ENCODE data around the gene SUPT3H. TPM values are rescaled to one million over a fixed set of nuclear protein-coding genes. Genes with fewer than 3 reads are reported as not detected.

Gene SUPT3H
- total RNA-seq, 1 donor: 4.7 TPM

DNA sequence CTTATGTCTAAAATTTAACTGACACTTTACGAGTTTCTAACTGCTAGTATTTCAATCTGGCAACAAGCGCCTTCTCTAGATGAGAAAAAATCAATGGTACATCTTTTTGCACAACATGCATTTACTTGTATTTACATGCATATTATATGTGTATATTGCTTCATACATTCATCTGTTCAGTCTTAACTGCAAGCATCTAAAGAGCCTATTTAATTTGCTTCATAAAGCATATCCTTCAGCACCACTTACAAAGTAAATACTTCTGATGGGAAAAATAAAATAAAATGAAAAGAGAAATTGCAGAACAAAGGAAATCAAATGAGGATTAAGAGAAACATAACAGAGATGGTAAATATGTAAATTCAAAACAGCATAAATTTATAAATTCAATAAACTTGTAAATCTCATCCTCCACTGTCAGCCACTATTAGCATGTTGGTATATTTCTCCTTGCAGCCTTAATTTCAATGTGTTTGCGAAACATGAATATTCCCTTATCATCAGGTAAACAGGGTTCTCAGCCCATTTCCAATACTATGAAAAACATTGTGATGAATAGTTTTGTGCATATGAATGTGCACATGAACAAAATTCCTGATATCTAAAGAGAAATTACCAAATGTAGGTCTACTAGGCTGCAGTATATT is 382.1 kb downstream of the SUPT3H start:
- no peak overlapping the region for H3K4me2 ChIP-seq (ENCODE audit: insufficient read depth, low read length)
- no peaks in the 10 kb centered on the region for H3K79me2 ChIP-seq (ENCODE audit: insufficient read depth, low read length)
- TF ChIP-seq, protein P1, sequence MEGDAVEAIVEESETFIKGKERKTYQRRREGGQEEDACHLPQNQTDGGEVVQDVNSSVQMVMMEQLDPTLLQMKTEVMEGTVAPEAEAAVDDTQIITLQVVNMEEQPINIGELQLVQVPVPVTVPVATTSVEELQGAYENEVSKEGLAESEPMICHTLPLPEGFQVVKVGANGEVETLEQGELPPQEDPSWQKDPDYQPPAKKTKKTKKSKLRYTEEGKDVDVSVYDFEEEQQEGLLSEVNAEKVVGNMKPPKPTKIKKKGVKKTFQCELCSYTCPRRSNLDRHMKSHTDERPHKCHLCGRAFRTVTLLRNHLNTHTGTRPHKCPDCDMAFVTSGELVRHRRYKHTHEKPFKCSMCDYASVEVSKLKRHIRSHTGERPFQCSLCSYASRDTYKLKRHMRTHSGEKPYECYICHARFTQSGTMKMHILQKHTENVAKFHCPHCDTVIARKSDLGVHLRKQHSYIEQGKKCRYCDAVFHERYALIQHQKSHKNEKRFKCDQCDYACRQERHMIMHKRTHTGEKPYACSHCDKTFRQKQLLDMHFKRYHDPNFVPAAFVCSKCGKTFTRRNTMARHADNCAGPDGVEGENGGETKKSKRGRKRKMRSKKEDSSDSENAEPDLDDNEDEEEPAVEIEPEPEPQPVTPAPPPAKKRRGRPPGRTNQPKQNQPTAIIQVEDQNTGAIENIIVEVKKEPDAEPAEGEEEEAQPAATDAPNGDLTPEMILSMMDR (IDR thresholded peaks at IDR 0.05; ENCODE audit: extremely low read depth, low read depth, low read length): no peak
- no peaks in the 10 kb centered on the region for H3K4me1 ChIP-seq (ENCODE audit: insufficient read depth, low read length)
- no peak overlapping the region for H3K27ac ChIP-seq (ENCODE audit: low read depth, low read length)
- DNase-seq (ENCODE audit: insufficient read length, low spot score, missing footprints): no peak
- H4K20me1 ChIP-seq (ENCODE audit: insufficient read depth, low read length): no peaks in the 10 kb centered on the region
- H3K27me3 ChIP-seq (ENCODE audit: insufficient read depth, low read length): no peaks in the 10 kb centered on the region
- no peak overlapping the region for H3K4me3 ChIP-seq (ENCODE audit: insufficient read depth, low read length)
- no peaks in the 10 kb centered on the region for H3K36me3 ChIP-seq (ENCODE audit: insufficient read depth, low read length)
- no peak overlapping the region for H2AFZ ChIP-seq (ENCODE audit: low read length)
- H3K9me3 ChIP-seq (ENCODE audit: low read depth, low read length): no peaks in the 10 kb centered on the region

DNA sequence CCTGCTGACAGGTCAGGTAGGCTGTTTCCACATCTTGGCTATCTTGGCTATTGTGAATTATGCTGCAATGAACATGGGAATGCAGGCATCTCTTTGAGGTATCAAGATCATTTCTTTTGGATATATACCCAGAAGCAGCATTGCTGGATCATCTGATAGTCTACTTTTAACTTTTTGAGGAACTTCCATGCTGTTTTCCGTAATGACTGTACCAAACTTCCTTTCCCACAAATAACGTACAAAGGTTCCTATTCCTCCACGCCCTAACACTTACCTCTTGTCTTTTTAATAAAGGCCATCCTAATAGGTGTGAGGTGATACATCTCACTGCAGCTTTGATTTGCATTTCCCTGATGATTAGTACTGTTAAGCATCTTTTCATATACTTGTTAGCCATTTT is 388.3 kb downstream of the SUPT3H start:
- TF ChIP-seq, protein P1 (IDR thresholded peaks at IDR 0.05; ENCODE audit: extremely low read depth, low read depth, low read length): no peak
- DNase-seq (ENCODE audit: insufficient read length, low spot score, missing footprints): no peak

DNA sequence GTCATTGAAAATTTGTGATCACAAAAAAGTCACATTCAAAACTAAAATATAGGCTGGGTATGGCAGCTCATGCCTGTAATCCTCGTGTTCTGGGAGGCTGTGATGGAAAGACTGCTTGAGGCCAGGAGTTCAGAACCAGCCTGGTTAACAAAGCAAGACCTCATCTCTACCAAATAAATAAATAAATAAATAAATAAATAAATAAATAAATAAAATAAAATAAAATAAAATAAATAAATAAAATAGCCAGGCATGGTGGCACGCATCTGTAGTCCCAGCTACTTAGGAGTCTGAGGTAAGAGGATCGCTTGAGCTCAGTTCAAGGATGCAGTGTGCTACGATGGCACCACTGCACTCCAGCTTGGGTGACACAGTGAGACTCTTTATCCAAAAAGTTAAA is 392.7 kb downstream of the SUPT3H start:
- TF ChIP-seq, protein P1 (IDR thresholded peaks at IDR 0.05; ENCODE audit: extremely low read depth, low read depth, low read length): no peak
- Histone ChIP-seq H3K4me2 (ENCODE audit: insufficient read depth, low read length) (no peak overlapping the region), H3K27me3 (ENCODE audit: insufficient read depth, low read length) (no peaks in the 10 kb centered on the region), H3K27ac (ENCODE audit: low read depth, low read length) (no peak overlapping the region), H3K4me3 (ENCODE audit: insufficient read depth, low read length) (no peak overlapping the region), H3K9me3 (ENCODE audit: low read depth, low read length) (no peaks in the 10 kb centered on the region), H2AFZ (ENCODE audit: low read length) (no peak overlapping the region), H3K4me1 (ENCODE audit: insufficient read depth, low read length) (no peaks in the 10 kb centered on the region), H4K20me1 (ENCODE audit: insufficient read depth, low read length) (no peaks in the 10 kb centered on the region), H3K36me3 (ENCODE audit: insufficient read depth, low read length) (no peaks in the 10 kb centered on the region), H3K79me2 (ENCODE audit: insufficient read depth, low read length) (no peaks in the 10 kb centered on the region)
- DNase-seq (ENCODE audit: insufficient read length, low spot score, missing footprints): no peak

More for the DNA sequence above, 388.3 kb downstream of the SUPT3H start:
- no peaks in the 10 kb centered on the region for H3K79me2 ChIP-seq (ENCODE audit: insufficient read depth, low read length)
- no peaks in the 10 kb centered on the region for H3K4me1 ChIP-seq (ENCODE audit: insufficient read depth, low read length)
- H3K27me3 ChIP-seq (ENCODE audit: insufficient read depth, low read length): no peaks in the 10 kb centered on the region
- H2AFZ ChIP-seq (ENCODE audit: low read length): no peak overlapping the region
- H3K4me3 ChIP-seq (ENCODE audit: insufficient read depth, low read length): no peak overlapping the region
- H3K4me2 ChIP-seq (ENCODE audit: insufficient read depth, low read length): no peak overlapping the region
- H3K9me3 ChIP-seq (ENCODE audit: low read depth, low read length): no peaks in the 10 kb centered on the region
- H3K36me3 ChIP-seq (ENCODE audit: insufficient read depth, low read length): no peaks in the 10 kb centered on the region
- no peak overlapping the region for H3K27ac ChIP-seq (ENCODE audit: low read depth, low read length)
- no peaks in the 10 kb centered on the region for H4K20me1 ChIP-seq (ENCODE audit: insufficient read depth, low read length)

DNA sequence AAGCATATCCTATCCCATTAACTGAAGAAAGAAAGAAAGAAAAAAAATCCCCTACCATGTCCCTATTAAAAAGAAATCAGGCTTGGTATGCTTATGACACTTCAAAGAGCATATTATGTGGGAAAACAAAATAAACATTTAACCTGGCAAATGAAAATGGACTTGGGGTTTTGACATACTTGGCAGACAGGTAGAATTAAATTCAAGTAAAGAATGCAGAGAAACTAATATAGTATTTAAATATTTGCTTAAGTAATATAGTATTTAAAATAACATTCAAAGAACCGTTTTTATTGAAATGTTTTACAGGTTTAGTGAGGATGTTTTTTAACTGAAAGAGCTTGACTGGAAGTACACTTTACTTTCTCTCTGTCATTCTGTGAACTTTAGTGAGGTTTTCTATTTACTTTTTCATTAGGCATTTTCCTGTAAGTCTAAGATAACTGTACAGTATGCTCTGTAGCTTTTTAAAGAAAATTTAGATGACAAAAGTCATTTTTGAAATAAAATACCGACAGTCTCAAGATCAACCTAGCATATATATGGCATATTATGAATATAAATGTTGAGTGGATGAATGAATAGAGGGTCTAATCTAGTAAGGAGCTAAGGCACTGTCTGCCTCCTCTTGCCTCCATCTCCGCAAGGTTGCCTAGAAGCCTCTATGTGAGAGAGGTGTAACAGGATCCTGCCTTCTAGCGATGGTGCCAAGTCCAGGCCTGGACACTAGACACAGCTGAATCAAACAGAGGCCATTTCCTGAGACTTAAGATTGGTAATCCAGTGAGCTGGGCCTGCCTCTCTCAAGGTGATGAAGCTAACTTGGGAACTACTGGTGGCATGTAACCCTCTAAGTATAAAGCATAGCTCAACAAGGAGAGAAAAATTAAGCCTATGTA is 394.0 kb downstream of the SUPT3H start:
- H3K27me3 ChIP-seq (ENCODE audit: insufficient read depth, low read length): no peaks in the 10 kb centered on the region
- no peak overlapping the region for H3K27ac ChIP-seq (ENCODE audit: low read depth, low read length)
- H3K4me2 ChIP-seq (ENCODE audit: insufficient read depth, low read length): no peak overlapping the region
- TF ChIP-seq, protein P1 (IDR thresholded peaks at IDR 0.05; ENCODE audit: extremely low read depth, low read depth, low read length): no peak
- H2AFZ ChIP-seq (ENCODE audit: low read length): no peak overlapping the region
- no peaks in the 10 kb centered on the region for H4K20me1 ChIP-seq (ENCODE audit: insufficient read depth, low read length)
- H3K79me2 ChIP-seq (ENCODE audit: insufficient read depth, low read length): no peaks in the 10 kb centered on the region
- H3K9me3 ChIP-seq (ENCODE audit: low read depth, low read length): no peaks in the 10 kb centered on the region
- H3K36me3 ChIP-seq (ENCODE audit: insufficient read depth, low read length): no peaks in the 10 kb centered on the region
- no peak for DNase-seq (ENCODE audit: insufficient read length, low spot score, missing footprints)
- no peak overlapping the region for H3K4me3 ChIP-seq (ENCODE audit: insufficient read depth, low read length)
- no peaks in the 10 kb centered on the region for H3K4me1 ChIP-seq (ENCODE audit: insufficient read depth, low read length)

Data from osteoblast (primary cell).